ENCODE data around the gene TMEM62. TPM values are rescaled to one million over a fixed set of nuclear protein-coding genes. Genes with fewer than 3 reads are reported as not detected.

TMEM62 gene
- total and polyA plus RNA-seq, 9 of the 15 experiments (the other 6 are each of a cell fraction or from before 2014, with no cell fraction given): 4.4 to 16.6 (median 11.1) TPM

- TF ChIP-seq REST (IDR thresholded peaks at IDR 0.05; ENCODE audit: borderline replicate concordance) (0 out of 2 replicates have a peak, but pooled peaks have one; percentile 2), REST (CRISPR knock-in tag; IDR thresholded peaks at IDR 0.05; ENCODE audit: low read depth) (no peak), KLF6 (CRISPR knock-in tag; IDR thresholded peaks at IDR 0.05; ENCODE audit: borderline replicate concordance) (no peak), L3MBTL2 (IDR thresholded peaks at IDR 0.05) (peak; percentile 51; the same call in 1 of the 2 replicates), RNF2 (IDR thresholded peaks at IDR 0.05) (peak; percentile 57), CEBPB (tag; IDR thresholded peaks at IDR 0.05) (peak; percentile 89), ETV1 (tag; conservative IDR thresholded peaks at IDR 0.05; ENCODE audit: low read depth) (peak; percentile 69), MEIS2 (IDR thresholded peaks at IDR 0.05; ENCODE audit: partially characterized antibody) (no peak), HDGF (IDR thresholded peaks at IDR 0.05) (peak; percentile 62; the same call in 1 of the 2 replicates), HMG20A (CRISPR knock-in tag; conservative IDR thresholded peaks at IDR 0.05) (no peak), MYC (IDR thresholded peaks at IDR 0.05; ENCODE audit: low read depth, low read length) (peak; percentile 24; the same call in 1 of the 2 replicates), MYC (CRISPR knock-in tag; IDR thresholded peaks at IDR 0.05; ENCODE audit: borderline replicate concordance, low read depth) (no peak), C11orf30 (IDR thresholded peaks at IDR 0.05; ENCODE audit: low read depth) (peak; percentile 97), VEZF1 (CRISPR knock-in tag; IDR thresholded peaks at IDR 0.05) (no peak), ZMIZ1 (IDR thresholded peaks at IDR 0.05; ENCODE audit: low read depth in 2 of 2, low read length in 2 of 2) (0 out of 4 replicates have a peak, but pooled peaks of 1 of the 2 experiments have one; percentile 63), MTA2 (IDR thresholded peaks at IDR 0.05; ENCODE audit: low read depth) (peak; percentile 67)
These were observed 97.3 kb downstream of the TMEM62 start (continued) for GRCh38 chr15:43230640-43231115.

Data from K562 (cell line).